Measurements from ENCODE around the gene SAT2.

DNA sequence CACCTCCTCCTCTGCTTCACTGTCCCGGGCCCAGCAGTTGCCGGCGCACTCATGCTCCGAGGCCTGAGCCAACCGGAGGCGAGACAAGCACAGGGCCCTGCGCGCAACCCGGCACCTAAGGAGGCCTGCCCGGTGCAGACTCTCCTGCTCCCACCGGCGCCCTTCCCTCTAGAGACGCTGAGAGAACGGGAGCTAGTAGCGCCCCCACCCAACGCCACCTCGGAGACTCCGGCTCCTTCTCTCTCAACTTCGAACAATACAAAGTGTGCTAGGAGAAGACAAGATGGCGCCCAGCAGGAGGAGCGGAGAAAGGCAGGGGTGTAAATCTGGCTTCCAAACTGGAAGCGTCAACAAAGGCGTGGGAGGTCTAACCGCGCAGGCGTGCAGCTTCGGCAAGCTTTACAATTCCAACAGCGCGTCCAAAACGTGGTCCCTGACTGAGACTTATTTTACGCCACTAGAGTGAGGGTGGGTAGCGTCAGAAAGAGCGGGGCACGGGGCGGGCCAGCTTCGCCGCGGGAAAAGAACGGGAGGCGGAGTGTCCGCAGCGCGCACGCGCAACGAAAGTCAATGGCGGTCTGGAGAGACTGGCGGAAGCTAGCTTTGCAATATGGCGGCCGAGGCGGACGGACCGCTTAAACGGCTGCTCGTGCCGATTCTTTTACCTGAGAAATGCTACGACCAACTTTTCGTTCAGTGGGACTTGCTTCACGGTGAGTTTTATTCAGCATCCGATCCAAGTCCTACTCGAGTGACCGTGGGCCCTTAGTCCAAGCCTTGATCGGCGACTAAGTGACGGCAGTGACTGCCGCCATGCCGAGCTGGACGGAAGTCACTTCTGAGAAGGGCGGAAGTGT is 44.1 kb downstream of the SAT2 start, which contains the start of gene MPDU1:
- TF ChIP-seq, protein P1, sequence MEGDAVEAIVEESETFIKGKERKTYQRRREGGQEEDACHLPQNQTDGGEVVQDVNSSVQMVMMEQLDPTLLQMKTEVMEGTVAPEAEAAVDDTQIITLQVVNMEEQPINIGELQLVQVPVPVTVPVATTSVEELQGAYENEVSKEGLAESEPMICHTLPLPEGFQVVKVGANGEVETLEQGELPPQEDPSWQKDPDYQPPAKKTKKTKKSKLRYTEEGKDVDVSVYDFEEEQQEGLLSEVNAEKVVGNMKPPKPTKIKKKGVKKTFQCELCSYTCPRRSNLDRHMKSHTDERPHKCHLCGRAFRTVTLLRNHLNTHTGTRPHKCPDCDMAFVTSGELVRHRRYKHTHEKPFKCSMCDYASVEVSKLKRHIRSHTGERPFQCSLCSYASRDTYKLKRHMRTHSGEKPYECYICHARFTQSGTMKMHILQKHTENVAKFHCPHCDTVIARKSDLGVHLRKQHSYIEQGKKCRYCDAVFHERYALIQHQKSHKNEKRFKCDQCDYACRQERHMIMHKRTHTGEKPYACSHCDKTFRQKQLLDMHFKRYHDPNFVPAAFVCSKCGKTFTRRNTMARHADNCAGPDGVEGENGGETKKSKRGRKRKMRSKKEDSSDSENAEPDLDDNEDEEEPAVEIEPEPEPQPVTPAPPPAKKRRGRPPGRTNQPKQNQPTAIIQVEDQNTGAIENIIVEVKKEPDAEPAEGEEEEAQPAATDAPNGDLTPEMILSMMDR (IDR thresholded peaks at IDR 0.05 in 4 of 5, conservative IDR thresholded peaks at IDR 0.05 in 1 of 5): no peak
- TF ChIP-seq POLR2A (IDR thresholded peaks at IDR 0.05): peak; percentile 54 to 73

All from gastrocnemius medialis (tissue), 4 donors.